Testis (tissue), 3 donors: ENCODE data around the gene NYAP2. TPM values are rescaled to one million over a fixed set of nuclear protein-coding genes. Genes with fewer than 3 reads are reported as not detected.

Source experiments
- DNase-seq: peaks from one replicate; pipeline ENCODE4 v3.0.0-alpha.2; 2019
- H3K27ac ChIP-seq, 2 donors: fragments of 200-600 bp; sonication (generic); one replicate each; pipeline ENCODE4 v1.5.1; 2019
- H3K27me3 ChIP-seq: fragments of 200-600 bp; sonication (generic); one replicate; pipeline ENCODE4 v1.5.1; 2019
- H3K36me3 ChIP-seq: fragments of 200-600 bp; sonication (generic); one replicate; pipeline ENCODE4 v1.5.1; 2017; ENCODE audit warnings: low read depth; ENCODE audit errors: missing control alignments
- H3K4me1 ChIP-seq: fragments of 200-600 bp; sonication (generic); one replicate; pipeline ENCODE4 v1.5.1; 2019
- H3K4me3 ChIP-seq, 2 donors: fragments of 200-600 bp; sonication (generic); one replicate each; pipeline ENCODE4 v1.5.1; 2017 to 2019
- H3K9me3 ChIP-seq: fragments of 200-600 bp; sonication (generic); one replicate; pipeline ENCODE4 v1.5.1; 2017
- POLR2A ChIP-seq: fragments of 450-650 bp; IDR thresholded peaks from one replicate; pipeline ENCODE4 v1.6.1; 2017; ENCODE audit warnings: antibody characterized with exemption, mild to moderate bottlenecking, moderate library complexity
- WGBS, 2 donors: methylation state at CpG; one replicate each; pipeline ENCODE4 v1.1.5; 2018; 5-methylcytosine and 5-hydroxymethylcytosine counted together
- intact Hi-C: fragments of 100-400 bp; cut with DNase I; formaldehyde crosslinking; loops from one replicate; pipeline ENCODE4 v1.15.1; 2023; ENCODE audit warnings: low total_unique reads
- polyA plus RNA-seq: library from polyadenylated mRNA; stranded (reverse); fragments of 350-450 nt; fragmentation: Illumina TruSeq; extraction: RNeasy Lipid Tissue Mini Kit (QIAGEN cat#74804); gene quantifications from one replicate; pipeline ENCODE4 v1.2.3, GENCODE V29; 2014; ENCODE audit warnings: low read depth, low replicate concordance; ENCODE audit not compliant: insufficient read depth
- total RNA-seq, 2 donors: library from RNA; depleted of rRNA; stranded (reverse); fragments of >200 nt; gene quantifications; one replicate each; pipeline ENCODE4 v1.2.3, GENCODE V29; 2016
- TF ChIP-seq, protein P1 (sequence below), 3 experiments: fragments of 450-650 bp in 2 of 3; fragments of 200-600 bp in 1 of 3; sonication (generic) in 1 of 3; IDR thresholded peaks; one replicate each; pipeline ENCODE4 v1.5.1; 2016 to 2019; ENCODE audit warnings: antibody characterized with exemption in 3 of 3, mild to moderate bottlenecking in 2 of 3, moderate library complexity in 1 of 3

NYAP2 gene
- total and polyA plus RNA-seq, 3 donors from 2014 or later: 0.17 to 0.25 (median 0.24) TPM

DNA sequence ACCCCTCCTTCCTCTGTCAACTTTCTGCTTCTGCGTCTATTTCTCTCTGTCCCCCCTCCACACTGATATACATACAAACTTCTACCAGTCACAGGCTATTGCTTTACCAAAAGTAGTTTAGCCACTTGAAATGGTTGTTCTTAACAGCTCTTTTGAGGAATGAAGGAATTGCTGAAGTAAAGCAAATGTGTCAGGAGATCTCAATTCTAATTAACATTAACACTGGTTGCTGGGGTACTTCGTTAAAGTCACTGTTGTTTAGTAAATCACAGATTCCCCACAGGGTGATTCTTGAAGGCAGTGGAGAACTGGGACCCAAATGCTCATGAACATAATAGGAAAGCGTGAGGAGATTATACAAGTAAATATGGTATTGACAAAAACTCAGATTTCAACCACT is 232.8 kb downstream of the NYAP2 start:
- H3K27me3 ChIP-seq: no peaks in the 10 kb centered on the region
- no peaks in the 10 kb centered on the region for H3K4me1 ChIP-seq
- 89 to 92% methylated on average over 3 of the region's 3 CpGs for WGBS, 2 donors
- H3K36me3 ChIP-seq: no peaks in the 10 kb centered on the region
- TF ChIP-seq, protein P1, sequence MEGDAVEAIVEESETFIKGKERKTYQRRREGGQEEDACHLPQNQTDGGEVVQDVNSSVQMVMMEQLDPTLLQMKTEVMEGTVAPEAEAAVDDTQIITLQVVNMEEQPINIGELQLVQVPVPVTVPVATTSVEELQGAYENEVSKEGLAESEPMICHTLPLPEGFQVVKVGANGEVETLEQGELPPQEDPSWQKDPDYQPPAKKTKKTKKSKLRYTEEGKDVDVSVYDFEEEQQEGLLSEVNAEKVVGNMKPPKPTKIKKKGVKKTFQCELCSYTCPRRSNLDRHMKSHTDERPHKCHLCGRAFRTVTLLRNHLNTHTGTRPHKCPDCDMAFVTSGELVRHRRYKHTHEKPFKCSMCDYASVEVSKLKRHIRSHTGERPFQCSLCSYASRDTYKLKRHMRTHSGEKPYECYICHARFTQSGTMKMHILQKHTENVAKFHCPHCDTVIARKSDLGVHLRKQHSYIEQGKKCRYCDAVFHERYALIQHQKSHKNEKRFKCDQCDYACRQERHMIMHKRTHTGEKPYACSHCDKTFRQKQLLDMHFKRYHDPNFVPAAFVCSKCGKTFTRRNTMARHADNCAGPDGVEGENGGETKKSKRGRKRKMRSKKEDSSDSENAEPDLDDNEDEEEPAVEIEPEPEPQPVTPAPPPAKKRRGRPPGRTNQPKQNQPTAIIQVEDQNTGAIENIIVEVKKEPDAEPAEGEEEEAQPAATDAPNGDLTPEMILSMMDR (IDR thresholded peaks at IDR 0.05): no peak
- intact Hi-C loops: no loop called here
- no peak overlapping the region for H3K27ac ChIP-seq
- H3K4me3 ChIP-seq: no peak overlapping the region
- no peak for DNase-seq
- no peaks in the 10 kb centered on the region for H3K9me3 ChIP-seq

DNA sequence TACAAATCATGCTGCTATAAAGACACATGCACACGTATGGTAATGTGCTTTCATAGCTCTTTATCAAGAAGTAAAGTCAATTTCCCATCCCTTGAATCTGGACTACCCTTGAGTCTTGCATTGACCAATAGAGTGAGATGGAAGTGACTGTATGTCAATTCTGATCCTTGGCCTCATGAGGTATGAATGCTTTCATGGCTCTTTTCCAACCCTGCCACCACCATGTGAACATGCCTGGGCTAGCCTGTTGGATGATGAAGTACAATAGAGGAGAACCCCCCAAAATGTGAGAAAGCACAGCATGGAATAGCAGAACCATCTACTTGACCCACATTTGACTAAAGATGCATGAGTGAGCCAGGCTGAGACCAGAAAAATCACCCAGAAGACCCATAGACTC is 237.0 kb downstream of the NYAP2 start:
- intact Hi-C loops: no loop called here
- H3K4me3 ChIP-seq: no peak overlapping the region
- WGBS, 2 donors: 94 to 97% methylated on average over 1 of the region's 1 CpG
- no peaks in the 10 kb centered on the region for H3K4me1 ChIP-seq
- TF ChIP-seq POLR2A: no peak
- TF ChIP-seq, protein P1 (IDR thresholded peaks at IDR 0.05): no peak
- no peak overlapping the region for H3K27ac ChIP-seq
- DNase-seq: no peak
- H3K36me3 ChIP-seq: no peaks in the 10 kb centered on the region
- no peaks in the 10 kb centered on the region for H3K9me3 ChIP-seq
- no peaks in the 10 kb centered on the region for H3K27me3 ChIP-seq

DNA sequence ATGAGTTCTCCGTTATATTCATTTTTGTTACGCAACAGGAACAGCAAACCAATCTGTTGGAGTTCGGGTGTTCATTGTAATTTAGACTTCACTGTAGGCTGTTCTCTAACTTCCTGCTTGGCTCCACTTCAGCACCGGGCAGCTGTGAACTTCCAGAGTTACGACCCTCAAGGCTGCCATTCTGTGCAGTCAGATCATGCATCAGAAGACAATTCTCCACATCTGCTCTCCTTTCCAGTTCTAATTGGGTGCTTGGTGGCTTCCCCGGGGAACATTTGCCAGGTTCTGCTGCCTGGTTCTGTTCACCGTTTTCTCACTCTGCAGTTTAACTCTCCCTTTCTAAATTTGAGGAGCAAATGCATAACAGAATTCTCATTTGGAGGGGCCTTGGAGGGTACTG is 237.7 kb downstream of the NYAP2 start:
- no peaks in the 10 kb centered on the region for H3K4me1 ChIP-seq
- H3K9me3 ChIP-seq: no peaks in the 10 kb centered on the region
- H3K27ac ChIP-seq: no peak overlapping the region
- intact Hi-C loops: no loop called here
- H3K27me3 ChIP-seq: no peaks in the 10 kb centered on the region
- no peaks in the 10 kb centered on the region for H3K36me3 ChIP-seq
- 50 to 55% methylated on average over 7 of the region's 7 CpGs for WGBS, 2 donors
- no peak for DNase-seq
- H3K4me3 ChIP-seq: no peak overlapping the region
- TF ChIP-seq, protein P1 (IDR thresholded peaks at IDR 0.05): no peak
- TF ChIP-seq POLR2A: no peak

DNA sequence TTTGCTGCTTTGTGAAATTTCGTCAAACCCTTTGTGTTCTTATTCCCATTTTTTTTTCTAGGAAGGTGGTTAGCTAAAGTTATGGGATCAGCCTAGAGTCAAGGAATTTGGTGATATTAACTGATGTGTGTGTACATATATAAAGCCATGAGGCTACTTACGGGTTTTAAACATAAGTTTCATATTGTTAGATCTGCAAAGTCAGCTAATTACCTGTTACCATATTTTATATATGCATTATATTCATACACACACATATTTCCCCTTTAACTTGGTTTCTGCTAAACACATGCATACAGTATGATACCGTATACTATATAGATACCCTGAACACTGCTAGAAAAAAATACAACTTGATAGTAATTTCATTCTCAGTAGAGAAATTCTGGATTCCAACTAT is 241.0 kb downstream of the NYAP2 start:
- WGBS, 2 donors: 90 to 92% methylated on average over 3 of the region's 3 CpGs

DNA sequence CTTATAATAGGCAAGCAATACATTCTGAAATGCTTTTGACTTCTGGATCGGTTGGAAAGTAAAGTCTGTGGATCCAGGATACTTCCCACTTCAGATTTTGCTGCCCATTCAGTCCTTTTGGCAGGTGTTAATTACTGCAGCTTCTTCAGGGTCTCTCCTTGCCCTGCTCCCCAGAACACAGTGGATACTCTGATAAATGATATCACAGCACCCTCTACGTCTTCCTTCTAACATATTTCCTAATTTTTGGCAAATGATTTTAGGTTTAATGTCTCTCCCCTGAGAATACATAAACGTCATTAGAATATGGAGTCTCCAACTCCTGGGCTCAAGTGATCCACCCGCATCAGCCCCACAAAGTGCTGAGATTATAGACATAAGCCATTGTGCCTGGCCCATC is 249.8 kb downstream of the NYAP2 start:
- Histone ChIP-seq H3K9me3 (no peaks in the 10 kb centered on the region), H3K27ac (no peak overlapping the region), H3K27me3 (no peaks in the 10 kb centered on the region), H3K36me3 (no peaks in the 10 kb centered on the region), H3K4me1 (no peaks in the 10 kb centered on the region), H3K4me3 (no peak overlapping the region)
- WGBS, 2 donors: 63 to 74% methylated on average over 4 of the region's 4 CpGs
- intact Hi-C loops: no loop called here
- TF ChIP-seq POLR2A: no peak
- TF ChIP-seq, protein P1 (IDR thresholded peaks at IDR 0.05): no peak
- no peak for DNase-seq

More for the DNA sequence above, 241.0 kb downstream of the NYAP2 start:
- TF ChIP-seq POLR2A: no peak
- TF ChIP-seq, protein P1 (IDR thresholded peaks at IDR 0.05): no peak
- intact Hi-C loops: no loop called here
- Histone ChIP-seq H3K4me1 (no peaks in the 10 kb centered on the region), H3K27ac (no peak overlapping the region), H3K9me3 (no peaks in the 10 kb centered on the region), H3K36me3 (no peaks in the 10 kb centered on the region), H3K27me3 (no peaks in the 10 kb centered on the region), H3K4me3 (no peak overlapping the region)
- no peak for DNase-seq
